KOPT-K1 (cell line): Measurements from ENCODE around the gene SPATS2L.

ENCODE experiments used
- H3K27ac ChIP-seq: fragments of 200-600 bp; sonication (generic); 2 replicates; pipeline ENCODE4 v1.5.1; 2016; ENCODE audit warnings: antibody characterized with exemption, mild to moderate bottlenecking, low read depth, low read length; ENCODE audit not compliant: poor library complexity, severe bottlenecking
- H3K36me3 ChIP-seq: fragments of 200-600 bp; sonication (generic); 2 replicates; pipeline ENCODE4 v1.5.1; 2017; ENCODE audit warnings: antibody characterized with exemption, mild to moderate bottlenecking, low read length, moderate library complexity; ENCODE audit not compliant: insufficient read depth
- H3K9me3 ChIP-seq: fragments of 200-600 bp; sonication (generic); 2 replicates; pipeline ENCODE4 v1.5.1; 2017; ENCODE audit warnings: antibody characterized with exemption, low read length, mild to moderate bottlenecking; ENCODE audit not compliant: insufficient read depth, poor library complexity, severe bottlenecking

The SPATS2L gene

DNA sequence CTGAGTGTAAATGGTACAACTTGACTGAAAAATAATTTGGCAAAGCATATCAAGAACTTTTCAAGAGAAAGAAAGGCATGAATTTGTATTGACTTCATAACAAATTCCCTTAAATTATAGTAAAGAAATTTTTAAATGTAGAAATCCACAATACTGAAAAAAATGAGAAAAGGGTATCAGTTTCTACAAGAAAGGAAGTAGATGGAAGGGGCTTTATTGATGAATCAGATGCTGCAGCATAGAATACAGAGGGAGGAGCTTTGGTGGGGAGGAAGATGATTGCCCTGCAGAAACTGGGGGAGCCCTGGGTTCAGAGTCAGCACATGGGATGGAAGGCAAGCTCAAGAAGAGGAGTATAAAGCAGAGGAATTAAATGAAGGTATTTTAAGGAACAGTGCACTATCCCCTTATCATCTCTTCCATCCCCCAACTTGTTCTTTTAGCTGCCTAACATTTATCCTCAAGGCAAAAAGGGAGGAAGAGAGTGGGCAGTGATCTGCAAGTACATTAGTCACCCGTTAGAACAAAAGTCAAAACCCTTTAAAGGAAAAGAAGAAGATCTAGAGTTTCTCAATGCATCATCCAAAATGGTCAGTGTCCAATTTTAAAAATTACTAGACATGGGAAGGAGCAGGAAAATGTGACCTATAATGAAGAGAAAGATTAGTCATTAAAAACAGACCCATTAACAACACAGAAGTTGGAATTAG lies 125.7 kb downstream of the SPATS2L start:
- H3K9me3 ChIP-seq = no peaks in the 10 kb centered on the region
- H3K36me3 ChIP-seq = no peaks in the 10 kb centered on the region
- H3K27ac ChIP-seq = no peak overlapping the region

DNA sequence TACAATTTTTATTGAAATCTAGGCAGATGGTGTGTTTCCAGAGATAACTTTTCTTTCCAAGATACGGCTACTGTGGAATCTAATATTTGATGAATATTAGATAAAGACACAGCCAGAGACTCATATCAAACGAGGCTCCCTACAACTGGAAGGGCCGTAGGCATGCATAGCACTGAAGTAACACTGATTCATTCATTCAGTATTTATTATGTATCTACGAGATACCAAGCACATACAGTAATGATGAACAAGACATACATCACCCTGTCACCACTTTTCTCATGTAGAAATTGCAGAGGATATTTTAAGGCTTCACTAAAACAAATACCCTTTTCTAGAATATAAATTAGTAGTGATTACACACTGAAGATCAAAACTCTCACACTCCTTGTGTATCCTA lies 128.9 kb downstream of the SPATS2L start:
- Histone ChIP-seq H3K27ac (no peak overlapping the region), H3K9me3 (no peaks in the 10 kb centered on the region), H3K36me3 (no peaks in the 10 kb centered on the region)

DNA sequence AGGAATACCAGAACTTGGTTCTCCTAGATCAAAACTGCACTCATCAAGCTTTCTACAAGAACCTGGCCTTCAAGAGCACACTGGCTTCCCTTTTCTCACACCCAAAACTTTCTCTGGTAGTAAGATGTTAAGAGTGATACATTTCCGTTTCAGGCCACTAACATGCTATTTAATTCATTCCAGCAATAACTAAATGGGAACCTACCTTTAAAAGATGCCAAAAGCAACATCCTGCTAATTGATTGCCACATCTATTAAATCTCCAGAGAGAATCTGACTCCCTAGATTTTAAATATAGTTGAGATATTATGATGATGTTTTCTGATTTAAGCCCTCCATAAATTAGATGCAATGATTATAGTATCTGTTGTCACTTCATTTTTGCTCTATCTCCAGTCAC lies 131.8 kb downstream of the SPATS2L start:
- Histone ChIP-seq H3K9me3 (no peaks in the 10 kb centered on the region), H3K36me3 (no peaks in the 10 kb centered on the region)

DNA sequence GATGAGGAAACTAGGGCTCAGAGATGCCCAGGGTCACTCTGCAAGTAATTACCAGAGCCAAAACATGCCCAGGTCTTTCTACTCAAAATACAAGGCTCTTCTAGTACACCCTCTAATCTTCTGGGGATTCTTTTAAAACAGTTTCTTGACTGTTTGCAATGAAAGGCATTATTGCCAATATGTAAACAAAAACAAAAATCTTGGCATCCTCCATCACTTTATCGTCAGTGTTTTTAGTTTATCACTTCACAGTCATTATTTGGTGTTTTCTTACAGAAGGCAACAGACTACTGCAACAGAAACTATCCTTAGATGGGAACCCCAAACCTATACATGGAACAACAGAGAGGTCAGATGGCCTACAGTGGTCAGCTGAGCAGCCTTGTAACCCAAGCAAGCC lies 132.4 kb downstream of the SPATS2L start:
- Histone ChIP-seq H3K36me3 (no peaks in the 10 kb centered on the region), H3K9me3 (no peaks in the 10 kb centered on the region), H3K27ac (no peak overlapping the region)

More for the DNA sequence above, 131.8 kb downstream of the SPATS2L start:
- H3K27ac ChIP-seq = no peak overlapping the region

DNA sequence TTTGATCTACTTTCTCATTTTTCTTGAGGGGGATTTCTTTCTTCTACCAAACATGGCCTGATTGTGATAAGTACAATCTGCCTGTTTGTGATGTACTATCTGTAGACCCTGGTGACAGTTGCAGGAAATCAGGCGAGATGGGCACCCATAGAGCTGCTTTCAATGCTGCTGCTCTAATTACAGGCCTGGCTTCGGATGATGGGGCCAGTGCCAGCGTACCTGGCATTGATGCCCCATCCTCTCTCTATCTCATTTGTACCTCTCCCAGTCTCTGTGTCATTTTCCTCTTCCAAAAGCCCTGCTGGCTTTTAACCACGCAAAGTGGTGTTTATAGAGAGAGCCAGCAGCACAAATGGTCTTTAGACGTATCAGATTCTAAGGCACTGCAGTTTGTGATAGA lies 133.5 kb downstream of the SPATS2L start:
- Histone ChIP-seq H3K36me3 (no peaks in the 10 kb centered on the region), H3K27ac (no peak overlapping the region), H3K9me3 (no peaks in the 10 kb centered on the region)

DNA sequence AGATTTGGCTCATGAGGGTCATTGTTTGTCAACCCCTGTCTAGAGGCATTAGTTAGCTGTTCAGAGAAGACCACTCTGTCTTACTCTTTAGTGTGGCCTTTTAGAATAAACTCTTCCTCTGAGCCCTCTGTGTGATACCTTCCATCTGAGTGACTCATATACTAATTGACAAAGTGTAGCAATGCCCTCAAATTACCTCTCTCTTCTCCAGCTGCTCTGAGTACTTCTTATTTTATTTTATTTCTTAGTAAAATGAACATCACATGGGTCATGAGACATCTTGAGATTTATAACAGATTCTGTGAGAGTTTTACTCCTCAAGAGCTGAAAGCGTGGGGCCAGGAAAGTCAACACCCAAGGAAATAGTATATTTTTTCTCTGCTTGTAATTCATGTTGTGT lies 136.0 kb downstream of the SPATS2L start:
- no peak overlapping the region for H3K27ac ChIP-seq
- no peaks in the 10 kb centered on the region for H3K36me3 ChIP-seq
- no peaks in the 10 kb centered on the region for H3K9me3 ChIP-seq

DNA sequence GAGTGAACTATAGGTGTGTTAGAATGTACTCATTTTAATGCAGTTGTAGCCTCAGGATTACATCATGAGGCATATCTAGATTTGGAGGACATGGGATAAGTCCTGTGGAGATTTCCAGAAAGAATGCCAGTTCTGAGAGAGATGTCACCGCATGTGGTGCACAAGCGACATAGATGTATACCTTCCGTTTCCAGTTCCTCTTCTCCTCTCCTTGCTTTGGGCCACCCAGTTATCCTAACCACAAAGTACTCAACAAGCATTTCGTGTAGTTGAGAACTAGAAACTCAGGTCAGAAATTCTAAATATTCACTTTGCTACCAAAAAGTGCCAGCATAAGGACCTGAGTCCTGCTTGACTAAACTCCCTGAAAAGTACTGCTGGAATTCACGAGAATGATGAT lies 136.9 kb downstream of the SPATS2L start:
- Histone ChIP-seq H3K9me3 (no peaks in the 10 kb centered on the region), H3K27ac (no peak overlapping the region), H3K36me3 (no peaks in the 10 kb centered on the region)

DNA sequence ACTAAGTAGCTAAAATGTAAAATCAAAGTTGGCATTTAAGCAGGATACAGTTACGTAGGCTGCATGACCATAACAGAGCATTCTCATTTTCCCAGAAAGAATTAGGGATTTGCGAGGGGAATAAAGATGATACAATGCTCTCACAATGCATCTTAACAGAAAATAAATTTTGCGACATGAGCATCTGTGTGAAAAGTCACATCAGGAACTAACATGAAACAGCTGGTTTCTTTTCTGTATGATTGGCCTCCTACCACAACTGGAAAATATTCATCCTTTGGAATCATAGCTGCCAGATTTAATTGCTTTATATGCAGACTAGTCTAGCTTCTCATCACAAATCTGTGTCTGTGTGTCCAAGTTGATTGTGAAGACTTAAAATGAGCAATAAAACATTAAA lies 137.4 kb downstream of the SPATS2L start:
- Histone ChIP-seq H3K9me3 (no peaks in the 10 kb centered on the region), H3K27ac (no peak overlapping the region), H3K36me3 (no peaks in the 10 kb centered on the region)

DNA sequence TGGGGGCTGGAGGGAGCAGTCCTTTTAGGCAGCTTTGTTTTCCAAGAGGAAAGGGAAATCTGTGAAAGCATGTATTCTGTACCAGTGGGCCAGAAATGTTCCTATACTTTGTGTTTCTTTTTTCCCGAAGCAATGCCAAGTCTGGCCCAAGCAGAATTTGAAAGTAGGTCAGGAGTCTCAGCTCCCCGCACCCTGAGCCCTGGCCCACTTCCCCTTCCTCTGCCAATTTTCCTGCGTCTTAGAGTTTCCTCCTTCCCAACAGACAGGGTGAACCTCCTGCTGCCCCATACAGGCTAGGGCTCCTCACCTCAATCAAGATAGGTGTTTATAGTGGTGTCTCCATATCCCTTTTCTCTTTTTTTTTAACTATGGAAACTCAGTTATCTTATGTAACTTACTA lies 138.0 kb downstream of the SPATS2L start:
- Histone ChIP-seq H3K9me3 (no peaks in the 10 kb centered on the region), H3K36me3 (no peaks in the 10 kb centered on the region), H3K27ac (no peak overlapping the region)

DNA sequence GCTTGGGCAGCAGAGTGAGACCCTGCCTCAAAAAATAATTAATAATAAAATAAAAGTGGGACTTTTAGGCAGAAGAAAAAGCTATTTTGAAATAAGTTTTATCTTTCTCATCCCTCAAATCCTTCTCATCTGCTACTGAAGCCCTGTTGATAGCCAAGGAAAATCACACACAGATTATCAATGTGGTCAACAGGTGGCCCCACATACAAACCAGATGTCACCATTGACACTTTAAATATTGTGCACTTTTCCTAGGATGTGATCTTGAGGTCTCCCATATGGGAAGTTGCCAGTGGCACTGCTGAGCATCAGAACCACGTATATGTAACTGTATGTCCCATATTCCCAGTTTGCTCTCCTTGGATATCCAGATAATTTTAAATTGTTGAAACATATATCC lies 138.8 kb downstream of the SPATS2L start:
- Histone ChIP-seq H3K36me3 (no peaks in the 10 kb centered on the region), H3K9me3 (no peaks in the 10 kb centered on the region), H3K27ac (no peak overlapping the region)

DNA sequence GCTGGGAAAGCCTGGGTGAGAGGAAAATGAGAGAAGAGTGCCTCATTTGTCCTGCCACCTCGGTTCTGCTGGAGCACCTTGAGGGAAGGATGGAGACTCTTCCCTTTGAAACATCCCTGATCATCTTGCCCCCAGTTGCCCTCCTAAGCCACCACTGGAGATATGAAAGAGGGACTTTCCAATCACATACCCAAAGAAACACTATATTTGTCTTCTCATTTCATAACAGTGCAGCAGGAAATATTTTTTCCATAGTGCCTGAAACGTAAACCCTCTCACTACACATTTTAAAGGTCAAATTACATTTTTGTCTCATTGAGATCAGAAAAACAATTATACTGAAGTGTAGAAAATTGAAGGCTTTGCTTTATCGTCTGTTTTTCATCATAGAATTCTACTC lies 140.1 kb downstream of the SPATS2L start:
- Histone ChIP-seq H3K36me3 (no peaks in the 10 kb centered on the region), H3K27ac (no peak overlapping the region), H3K9me3 (no peaks in the 10 kb centered on the region)

DNA sequence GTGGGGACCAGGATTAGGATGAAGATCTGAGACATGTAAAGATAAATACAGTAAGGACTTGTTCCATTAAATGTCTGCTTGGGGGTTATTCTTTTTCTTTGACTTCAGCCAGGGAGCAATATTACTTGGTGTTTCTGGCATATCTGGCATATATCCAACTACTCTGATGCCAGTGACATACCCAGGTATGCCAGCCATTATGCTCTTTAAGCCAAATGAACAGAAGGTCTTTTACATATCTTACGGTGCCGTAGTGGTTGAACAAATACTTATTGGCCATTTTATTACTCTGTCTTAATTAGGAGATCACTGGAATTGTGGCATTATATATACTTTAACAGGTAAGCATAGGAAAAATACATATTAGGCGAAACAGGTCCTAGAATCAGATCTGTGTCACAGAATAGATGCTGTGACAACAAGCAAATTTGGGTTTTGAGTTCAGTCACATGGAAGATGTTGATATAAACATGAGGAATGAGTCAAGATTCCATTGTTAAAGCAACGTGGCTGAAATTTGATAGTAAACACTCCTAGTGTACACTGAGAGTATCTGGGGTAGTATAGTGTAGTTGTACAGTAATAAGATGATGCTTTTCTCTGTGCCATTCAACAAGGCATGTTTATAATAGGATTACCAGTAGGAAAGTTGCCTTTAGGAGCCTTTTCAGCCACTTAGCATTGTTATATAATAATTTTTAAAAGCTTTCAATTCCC lies 140.8 kb downstream of the SPATS2L start:
- H3K27ac ChIP-seq = no peak overlapping the region
- H3K9me3 ChIP-seq = no peaks in the 10 kb centered on the region
- H3K36me3 ChIP-seq = no peaks in the 10 kb centered on the region

DNA sequence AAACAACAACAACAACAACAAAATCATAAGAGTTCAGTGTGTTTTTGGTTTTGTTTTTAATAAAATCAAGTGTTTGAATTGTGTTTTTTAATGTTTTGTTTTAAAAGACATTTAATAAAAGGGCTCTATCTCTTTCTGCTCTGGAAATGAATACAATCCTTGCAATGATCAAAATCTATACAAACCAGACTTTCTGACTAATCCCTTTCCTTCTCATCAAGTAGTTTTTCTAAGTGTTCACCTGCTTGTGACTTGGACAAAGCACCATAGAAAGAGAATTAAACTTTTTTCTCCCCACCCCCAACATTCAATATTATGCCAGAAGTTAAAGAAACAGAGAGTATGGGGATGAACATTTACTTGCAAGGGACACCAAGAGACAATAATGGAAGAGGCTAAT lies 142.0 kb downstream of the SPATS2L start:
- H3K27ac ChIP-seq = no peak overlapping the region
- no peaks in the 10 kb centered on the region for H3K9me3 ChIP-seq
- H3K36me3 ChIP-seq = no peaks in the 10 kb centered on the region

DNA sequence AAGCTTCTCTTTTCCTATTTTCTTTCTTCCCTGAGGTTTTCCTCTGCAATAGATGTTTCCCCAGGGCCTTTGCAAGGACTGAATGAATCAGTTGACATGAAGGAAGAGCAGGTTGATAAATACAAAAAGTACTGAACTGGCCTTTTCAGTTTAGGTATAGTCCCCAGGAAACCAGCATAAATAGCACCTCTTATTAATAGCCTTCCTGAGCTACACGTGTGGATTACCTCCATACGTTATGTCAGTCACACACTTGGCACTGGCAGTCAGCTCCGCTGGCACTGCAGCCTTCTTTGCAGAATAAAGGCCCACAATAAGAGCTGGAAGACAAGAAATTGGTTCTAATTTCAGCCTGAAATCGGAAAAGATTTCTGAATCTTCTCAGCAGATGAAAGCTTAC lies 142.7 kb downstream of the SPATS2L start:
- H3K9me3 ChIP-seq = no peaks in the 10 kb centered on the region
- no peak overlapping the region for H3K27ac ChIP-seq
- H3K36me3 ChIP-seq = no peaks in the 10 kb centered on the region

DNA sequence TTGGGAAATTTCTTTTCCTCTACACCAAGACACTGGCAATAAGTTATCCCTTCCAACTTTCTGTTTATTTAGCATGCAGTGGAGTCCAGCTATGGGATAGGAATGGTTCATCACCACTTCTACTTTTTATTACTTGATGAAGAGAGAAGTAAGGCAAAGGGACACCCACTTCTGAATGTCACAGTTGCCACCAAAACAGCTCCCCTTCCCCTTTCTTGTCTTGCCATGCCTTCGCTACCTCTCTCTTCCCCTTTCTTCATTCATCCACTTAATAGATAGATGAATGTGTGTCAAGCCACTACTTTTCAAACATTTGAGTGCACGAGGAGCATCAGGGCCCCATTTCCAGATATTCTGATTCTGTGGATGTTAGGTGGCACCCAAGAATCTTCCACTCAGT lies 143.8 kb downstream of the SPATS2L start:
- Histone ChIP-seq H3K27ac (no peak overlapping the region), H3K36me3 (no peaks in the 10 kb centered on the region), H3K9me3 (no peaks in the 10 kb centered on the region)

DNA sequence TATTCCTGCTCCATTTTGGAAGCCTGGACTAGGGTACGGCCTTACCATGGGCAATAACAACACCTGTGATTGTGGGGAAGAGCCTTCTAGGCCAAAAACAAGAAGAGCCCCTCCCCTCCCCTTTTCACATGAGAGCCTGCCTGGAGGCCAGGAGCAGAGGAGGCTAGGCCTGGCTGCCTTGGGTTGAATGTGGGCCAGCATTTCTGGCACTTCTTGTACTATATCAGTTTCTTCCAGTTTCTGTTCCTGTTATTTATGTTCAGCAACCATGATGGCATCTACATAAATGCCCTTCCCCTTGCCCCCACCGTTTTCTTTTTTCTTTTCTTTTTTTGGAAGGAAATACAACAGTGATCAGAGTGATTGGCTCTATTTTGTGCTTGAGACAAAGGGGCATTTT lies 145.0 kb downstream of the SPATS2L start:
- Histone ChIP-seq H3K9me3 (no peaks in the 10 kb centered on the region), H3K27ac (no peak overlapping the region), H3K36me3 (no peaks in the 10 kb centered on the region)
